NCI-H2196 (cell line): ENCODE results near the gene COL21A1.

Experiments
- DNase-seq: peaks from one replicate; lab custom pipeline; 2025; ENCODE audit not compliant: unreplicated experiment; lab: John Stamatoyannopoulos, UW

Gene COL21A1

DNA sequence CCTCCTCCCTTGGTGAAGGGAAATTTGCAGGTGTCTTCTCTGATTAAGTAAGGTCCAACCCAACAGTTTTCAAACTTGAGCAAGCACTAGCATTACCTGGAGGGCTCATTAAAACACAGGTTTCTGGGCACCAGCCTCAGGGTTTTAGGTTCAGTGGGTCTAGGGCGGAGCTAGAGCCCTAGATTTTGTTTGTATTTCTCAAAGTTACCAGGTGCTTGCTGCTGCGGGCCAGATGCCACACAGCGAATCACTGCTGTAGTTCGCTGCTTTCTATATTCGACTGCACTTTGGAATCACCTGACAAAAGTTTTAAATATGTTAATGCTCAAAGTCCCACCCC lies 869 bp downstream of the COL21A1 start:
- no peak for DNase-seq

DNA sequence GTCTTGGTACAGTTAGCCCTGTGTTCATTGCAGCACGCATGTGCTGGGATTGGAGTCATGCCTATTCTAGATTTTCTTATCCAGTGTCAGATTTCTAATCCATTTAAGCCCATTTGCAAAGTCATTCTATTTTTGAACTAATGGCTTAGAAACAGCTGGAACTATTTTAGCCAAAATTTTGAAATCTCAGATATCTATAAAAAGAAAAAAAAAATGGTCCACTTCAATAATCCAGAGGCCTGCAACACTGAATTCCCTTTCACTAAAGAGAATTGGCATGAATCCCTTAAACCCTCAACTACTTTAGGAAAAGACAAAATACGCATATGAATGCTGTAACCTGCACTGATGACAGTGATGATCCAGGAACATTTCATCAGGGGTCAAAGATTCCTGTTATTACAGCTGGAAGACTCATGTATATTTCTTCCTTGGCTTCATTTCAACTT lies 1.5 kb downstream of the COL21A1 start:
- DNase-seq: no peak

DNA sequence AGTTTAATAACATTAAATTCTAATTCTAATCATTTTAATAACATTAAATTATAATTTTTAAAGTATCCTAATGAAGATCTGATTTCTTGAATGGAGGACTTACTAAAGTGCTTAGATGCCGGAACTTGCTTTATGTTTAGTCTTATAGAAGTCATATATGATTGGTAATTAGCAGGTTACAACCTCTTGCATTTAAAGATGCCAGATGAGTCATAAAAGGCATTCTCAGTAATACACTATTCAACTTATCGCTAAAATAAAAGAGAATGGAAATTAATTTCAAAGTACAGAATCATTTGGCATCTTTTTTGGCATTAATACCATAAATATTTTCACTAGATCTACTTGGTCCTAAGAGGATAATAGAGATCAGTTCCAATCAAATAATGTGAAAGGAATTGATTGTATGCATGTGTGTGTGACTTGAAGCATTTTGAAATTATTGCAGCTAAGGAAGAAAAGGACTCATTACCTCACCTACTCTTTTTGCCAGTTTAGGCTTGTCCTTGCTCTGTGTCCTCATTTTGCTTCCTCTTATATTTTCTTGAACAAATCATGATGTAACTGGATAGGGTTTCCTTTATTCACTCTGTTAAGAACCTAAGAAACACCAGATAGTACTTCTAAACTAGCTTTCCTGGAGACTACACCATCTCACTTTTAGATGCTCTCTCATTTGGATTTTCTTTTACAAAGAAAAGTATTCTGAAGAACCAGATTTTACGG lies 2.7 kb downstream of the COL21A1 start:
- DNase-seq: no peak

DNA sequence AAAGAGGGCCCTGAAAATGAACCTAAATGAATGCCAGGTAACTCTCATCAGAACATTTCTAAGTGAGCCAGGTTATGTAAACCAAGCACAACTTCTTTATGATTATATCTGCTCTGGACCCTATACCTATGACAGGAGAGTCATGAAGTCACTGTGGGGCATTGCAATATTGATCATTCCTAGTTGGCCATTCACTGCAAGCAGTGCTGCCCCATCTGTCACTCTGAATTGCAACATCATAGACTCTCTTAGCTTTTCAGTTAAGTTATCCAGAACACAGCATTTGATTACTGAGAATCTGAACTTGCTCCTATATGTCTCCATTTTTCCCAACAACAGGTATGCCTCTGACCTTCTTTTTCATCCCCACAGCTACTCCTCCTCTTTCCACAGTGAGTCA lies 3.3 kb downstream of the COL21A1 start:
- DNase-seq: no peak

DNA sequence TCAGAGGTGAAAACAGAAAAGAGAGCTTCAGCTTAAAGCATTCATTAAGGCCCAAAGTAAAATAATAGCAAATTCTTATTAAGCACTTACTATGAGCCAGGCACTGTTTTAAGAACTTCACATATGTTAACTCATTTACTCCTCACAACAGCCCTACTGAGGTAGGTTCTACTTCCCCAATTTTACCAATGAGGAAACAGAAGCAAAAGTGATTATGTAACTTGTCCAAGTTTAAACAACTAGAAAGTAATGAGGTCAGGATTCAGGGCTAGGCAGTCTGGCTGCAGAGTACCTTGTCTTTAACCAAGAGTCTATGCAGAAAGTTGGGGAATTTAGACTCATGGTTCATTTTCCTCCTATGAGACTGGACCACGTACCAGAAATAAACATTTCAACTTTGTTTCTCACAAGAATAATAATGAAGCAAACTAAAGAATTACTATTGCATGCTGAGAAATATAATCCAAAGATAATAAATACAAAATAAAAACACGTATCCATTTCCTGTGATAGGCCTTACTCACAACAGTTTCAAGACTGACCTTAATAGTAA lies 3.8 kb downstream of the COL21A1 start:
- DNase-seq: no peak

DNA sequence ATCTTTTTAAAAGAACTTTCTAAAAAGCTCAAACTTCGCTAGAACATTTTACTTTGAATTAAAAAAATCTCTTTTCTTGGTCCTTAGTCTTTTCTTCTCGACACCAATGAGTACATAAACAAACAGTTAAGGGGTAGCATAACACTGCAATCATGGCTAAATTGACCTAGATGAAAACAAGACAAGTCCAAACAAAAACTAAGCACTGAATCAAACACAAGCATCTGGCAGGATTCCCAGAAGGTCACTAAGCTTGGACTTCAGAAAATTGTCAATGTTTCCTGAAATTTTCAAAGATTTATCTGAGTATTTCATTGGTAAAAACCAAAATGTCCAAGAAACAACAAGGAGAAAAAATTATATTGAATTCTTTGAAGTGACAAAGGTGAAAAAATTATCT lies 5.0 kb downstream of the COL21A1 start:
- DNase-seq: peak; percentile 49

DNA sequence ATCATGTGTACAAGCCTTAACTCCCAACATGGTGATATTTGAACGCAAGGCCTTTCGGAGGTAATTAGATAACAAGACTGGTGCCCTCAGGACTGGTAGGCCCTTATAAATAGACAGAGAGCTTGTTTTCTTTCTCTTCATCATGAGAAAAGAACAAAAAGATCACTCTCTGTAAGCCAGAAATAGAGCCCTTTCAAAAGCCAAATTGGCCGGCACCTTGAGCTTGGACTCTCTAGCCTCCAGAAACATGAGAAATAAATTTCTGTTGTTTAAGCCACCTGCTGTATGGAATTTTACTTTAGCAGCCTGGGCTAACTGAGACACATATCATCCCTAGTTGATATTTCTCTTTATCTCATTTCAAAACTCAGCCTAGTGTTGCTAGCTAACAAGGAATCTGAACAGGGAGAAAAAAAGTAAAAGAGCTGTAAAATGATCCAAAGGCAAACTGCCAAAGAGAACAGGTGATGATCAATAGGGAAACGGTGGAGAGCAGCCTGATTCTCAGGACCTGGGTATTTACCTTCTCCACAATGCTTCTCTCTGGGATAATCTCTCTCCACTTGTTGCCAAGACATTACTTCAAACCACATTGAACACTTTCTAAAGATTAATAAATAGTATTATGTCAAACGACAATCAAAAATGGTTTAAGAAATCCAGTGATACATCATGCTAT lies 6.1 kb downstream of the COL21A1 start:
- DNase-seq: peak; percentile 74

DNA sequence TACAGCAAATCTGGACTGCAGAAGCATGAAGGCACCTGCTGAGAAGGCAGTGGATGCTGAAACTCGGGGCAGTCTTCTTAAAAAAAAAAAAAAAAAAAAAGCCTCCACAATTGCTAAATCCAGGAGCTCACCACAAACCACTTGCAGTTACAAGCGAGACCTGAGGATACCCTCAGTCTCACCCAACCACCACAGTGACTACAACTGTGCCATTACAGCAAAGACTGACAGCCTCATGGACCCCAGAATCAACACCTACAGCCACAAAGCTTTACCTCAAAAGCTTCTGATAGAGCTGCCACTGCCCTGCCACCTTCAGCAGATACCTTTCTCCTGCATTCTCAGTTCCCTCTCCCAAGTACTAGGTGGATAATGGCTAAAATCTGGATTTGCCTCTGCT lies 9.0 kb downstream of the COL21A1 start:
- no peak for DNase-seq

DNA sequence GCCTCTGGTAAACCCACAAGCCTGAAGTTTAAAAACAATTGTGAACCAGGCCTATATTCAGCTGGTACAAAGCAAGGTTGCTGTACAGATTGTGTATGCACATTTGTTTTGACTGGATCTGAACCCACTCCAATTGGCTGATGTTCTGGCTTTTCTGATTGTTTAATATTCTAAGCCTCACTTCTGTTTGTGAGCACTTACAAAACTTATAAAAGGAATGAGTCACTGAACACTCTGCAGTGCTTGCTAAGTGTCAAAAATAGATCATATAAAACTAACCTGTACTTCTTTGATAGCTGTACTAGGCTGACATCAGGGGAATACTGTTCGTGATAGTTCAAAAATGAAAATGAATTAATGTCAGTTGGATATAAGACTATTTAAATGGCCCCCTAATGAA lies 12.1 kb downstream of the COL21A1 start:
- DNase-seq: no peak

DNA sequence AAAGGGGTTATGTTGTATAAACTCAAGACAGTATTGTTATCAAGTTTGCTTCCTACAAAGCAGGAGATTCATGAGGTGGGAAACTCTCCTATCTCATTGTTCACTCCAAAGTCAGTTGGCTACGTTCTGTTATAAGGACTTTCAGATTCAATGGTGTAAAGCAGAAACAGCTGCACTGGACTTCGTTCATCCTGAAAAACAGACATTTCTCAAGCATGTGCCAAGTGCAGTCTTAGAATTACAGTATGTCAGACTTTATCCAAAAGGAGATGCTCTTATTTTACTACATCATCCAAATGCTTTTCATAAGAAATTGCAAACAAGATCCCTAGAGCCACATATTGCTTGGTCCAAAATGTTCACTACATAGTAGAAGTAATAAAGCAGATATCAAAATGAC lies 14.9 kb downstream of the COL21A1 start:
- DNase-seq: no peak

DNA sequence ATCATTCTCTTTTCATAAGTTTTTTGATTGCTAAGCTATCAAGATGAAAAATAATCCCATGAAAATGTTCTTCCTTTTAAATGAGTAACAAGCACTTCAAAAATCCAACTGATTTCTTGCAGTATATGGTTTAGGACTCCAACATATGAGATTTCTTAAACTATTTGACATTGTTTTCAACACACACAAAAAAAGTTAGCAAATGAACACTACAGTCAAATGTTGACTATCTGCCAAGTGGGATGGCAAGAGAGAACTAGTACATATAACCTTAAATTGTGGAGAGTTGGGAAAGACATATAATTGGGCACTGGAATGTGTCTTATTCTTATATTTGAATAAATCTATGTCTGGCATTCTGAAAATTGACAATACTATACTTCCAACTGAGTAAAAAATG lies 15.6 kb downstream of the COL21A1 start:
- DNase-seq: no peak

DNA sequence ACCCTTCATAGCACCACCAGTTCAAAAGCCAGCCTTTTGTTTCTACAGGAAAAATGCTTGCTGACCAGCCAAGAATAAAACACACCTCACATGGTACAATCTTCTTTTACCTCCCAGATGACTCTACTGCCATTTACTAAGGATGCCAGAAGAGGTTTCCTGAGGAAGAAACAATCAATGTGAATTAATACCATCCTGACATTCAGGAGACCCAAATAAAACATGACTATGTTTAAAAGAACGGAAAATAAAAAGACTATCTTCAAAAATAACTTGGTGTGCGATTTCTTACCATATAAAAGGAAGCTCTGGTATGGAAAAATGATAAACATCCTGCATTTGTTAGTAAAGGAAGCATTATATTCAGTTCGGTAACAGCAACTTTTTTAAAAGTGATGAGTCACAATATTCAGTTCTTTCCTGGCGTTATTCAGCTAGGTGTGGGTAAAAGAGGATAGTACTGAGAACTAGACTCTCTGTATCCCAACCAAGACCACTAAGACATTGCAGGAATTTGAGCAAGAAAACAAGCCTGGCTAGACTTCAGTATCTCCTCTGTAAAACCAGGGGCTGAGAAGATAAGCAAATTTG lies 16.3 kb downstream of the COL21A1 start:
- DNase-seq: no peak

DNA sequence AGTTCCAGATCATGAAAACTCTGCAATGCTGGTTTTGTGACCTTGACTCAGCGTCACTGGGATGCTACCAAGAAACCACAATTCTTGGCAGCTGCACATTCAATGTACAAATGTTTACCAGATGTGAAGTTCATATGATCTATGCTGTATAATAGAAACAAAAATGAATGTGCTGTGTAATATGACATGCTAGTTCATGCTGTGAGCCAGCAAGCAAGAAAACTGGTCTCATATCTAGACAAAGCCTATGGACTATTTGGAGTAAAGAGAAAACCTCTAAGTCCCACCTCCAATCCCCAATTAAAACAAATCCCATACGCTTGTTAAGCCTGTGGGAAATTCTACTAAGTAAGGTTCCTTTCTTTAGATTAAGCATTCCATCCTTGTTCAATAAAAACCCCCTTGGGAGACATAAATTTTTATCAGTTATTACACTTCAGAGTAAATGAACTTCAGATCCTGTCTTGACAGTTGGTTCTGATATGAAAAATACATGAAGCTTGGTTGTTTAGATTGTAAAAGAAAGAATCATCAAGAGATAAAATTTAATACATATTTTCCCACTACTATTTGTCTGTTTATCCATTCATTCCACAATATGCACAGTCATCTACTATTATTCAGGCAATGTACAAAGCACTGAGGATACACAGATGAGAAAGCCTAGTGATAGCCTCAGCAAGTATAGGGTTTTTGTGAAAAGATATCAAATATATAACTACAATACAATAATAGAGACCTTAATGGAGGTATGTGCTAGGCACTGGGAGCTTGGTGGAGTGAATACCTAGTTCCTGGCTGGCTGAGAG lies 20.1 kb downstream of the COL21A1 start:
- DNase-seq: no peak

DNA sequence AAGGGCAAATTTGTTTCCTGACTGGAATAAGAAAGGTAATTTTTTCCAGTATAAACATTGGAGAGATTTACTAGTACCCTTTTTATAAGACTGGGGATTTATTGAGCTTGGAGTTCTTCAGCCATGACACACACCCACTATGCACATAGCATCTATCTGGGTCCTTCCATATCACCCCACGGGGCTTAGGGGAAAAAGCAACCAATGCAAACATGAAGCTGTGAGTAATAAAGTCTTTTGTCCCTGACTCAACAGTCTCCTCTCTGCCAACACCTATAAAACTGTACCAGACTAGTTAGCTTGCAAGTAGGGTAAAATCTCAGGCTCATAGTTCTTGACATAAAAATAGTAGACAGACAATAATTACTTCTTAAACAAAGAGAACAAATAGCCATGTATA lies 23.4 kb downstream of the COL21A1 start:
- DNase-seq: no peak

DNA sequence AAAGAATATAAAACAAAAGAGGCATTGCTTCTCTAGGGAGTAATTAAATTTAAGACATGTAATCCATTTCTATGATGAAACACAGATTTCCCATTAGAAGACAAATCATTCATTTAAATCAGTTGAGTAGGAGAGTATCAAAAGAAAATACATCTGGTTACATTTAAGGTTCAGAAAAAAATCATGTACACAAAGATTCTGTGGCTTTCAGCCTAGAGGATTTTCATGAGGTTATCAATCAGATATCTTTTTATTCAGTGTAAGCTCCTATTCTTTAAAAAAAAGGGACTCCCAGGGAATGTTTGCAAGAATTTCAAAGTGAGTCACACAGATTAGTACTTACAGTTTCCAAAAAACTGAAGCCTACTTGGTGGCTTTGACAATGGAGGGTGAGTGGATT lies 24.9 kb downstream of the COL21A1 start:
- DNase-seq: no peak

DNA sequence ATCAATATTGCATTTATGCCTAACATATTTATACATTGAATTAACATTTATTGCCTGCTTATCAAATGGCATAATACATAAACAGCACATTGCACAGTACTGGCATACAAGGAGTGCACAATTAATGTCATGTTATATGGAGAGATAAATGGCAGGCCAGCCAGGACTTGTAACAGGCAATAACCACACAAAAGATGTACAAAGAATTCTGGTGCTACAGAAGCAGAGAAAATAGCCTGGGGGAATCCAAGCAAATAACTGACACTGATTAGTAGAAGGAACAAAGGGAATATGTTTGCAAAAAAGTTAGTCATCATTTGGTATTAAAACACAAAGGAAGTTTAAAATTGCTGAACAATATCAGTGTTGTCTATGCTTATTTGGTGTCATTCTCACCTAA lies 27.3 kb downstream of the COL21A1 start:
- DNase-seq: no peak

DNA sequence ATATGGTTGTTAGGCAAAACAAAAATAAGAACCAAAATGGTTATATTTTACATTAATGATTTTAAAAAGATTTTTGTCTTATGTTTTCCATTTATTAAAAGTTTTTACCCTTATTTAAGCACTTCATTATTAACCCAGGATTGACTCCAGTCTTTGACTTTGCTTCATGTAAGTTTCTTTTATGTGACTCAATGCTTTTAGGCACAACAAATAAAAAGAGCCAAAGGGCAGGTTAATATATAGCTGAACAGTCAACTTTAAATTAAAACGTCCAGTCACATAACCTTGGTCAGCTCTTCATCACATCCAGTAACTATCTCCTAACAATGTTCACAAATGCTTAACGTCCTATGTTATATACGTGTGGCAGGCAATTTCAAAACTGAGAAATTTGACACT lies 32.7 kb downstream of the COL21A1 start:
- DNase-seq: no peak

DNA sequence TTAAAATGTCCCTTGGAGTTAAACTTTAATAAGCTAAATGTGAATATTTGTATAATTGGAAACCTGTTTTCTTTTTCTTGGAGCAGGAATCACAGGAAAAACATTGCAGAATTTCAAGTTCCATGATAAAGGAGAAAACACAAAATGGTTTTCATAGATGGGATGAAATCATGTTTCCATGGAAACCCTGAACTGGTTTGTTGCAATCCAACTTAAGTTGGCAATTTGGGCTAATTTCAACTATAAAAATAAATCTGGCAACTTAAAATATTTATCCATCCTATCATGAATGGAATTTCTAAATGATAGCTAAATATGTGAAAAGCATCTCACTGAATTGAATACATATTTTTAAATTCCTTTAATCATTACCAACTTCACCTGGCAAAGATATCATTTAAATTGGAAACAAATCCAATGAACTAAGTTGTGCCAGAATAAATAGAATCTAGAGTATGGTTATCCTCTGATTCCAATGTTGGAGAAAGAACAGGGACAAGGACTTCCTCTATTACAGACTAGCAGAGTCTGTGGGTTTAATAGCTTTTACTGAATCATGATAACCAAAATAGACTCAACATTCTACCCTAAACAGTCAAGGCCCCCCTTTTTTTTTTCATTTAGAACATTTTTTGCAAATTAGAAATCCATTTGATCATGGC lies 33.2 kb downstream of the COL21A1 start:
- DNase-seq: no peak

DNA sequence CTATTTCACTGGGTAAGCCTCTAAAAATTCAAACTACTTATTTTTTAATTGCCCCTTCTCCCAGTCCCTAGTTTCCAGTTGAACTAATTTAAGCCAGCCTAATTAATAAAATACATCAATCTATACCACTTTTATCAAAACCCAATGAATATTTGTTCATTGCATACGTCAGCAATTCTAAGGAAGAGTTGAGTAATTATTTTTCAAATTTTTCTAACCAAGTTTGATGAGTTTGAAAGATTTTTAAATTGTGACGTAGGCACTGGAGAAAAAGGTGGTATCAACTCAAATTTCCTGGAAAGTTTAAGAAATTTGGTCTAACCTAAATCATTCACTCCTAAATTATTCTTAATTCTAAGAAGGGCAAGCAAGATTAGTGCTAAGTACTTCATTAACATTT lies 35.7 kb downstream of the COL21A1 start:
- DNase-seq: no peak

DNA sequence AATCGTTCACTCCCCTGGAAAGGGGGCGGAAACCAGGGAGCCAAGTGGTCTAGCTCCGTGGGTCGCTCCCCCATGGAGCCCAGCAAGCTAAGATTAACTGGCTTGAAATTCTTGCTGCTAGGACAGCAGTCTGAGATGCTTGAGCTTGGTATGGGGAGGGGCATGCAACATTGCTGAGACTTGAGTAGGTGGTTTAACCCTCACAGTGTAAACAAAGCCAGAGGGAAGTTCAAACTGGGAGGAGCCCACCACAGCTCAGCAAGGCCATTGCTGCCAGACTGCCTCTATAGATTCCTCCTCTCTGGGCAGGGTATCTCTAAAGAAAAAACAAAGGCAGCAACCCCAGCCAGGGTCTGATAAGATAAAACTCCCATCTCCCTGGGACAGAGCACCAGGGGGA lies 43.2 kb downstream of the COL21A1 start:
- no peak for DNase-seq

DNA sequence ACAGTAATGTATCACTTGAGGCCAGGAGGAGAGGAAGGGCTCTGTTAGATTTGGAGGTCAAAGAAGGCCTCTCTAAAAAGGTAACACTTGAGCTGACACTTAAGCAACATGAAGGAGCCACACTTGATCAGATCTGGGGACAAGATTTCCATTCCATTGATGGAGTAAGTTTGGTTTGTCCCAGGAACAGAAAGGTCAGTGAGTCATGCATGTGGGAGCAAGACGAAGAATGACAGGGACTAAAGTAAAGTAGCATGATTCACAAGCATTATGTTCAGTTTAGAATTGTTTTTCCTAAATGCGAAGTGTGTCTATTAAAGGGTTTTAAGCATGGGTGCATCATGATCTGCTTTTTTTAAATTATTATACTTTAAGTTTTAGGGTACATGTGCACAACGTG lies 47.4 kb downstream of the COL21A1 start:
- DNase-seq: no peak
